GM13977 (cell line): ENCODE measurements around the gene SPR.
"Not testable (repeated sequence)": the region's sequence is repeated elsewhere in the genome, so short reads cannot be mapped to it uniquely, and the experiment has no call there.

Source experiments
- DNase-seq: peaks from one replicate; pipeline ENCODE4 v3.0.0; 2012; ENCODE audit warnings: low spot score
- in situ Hi-C: fragments of 300-500 bp; cut with MboI; formaldehyde crosslinking; loops from one replicate; pipeline ENCODE4 v1.12.0; 2022; ENCODE audit warnings: low sequenced_read_pairs, low pct_unique_long_range_greater_than_20kb, mixed read lengths, inconsistent platforms; ENCODE audit not compliant: unreplicated experiment
- TF ChIP-seq, protein P1 (sequence below): IDR thresholded peaks from 2 replicates; pipeline ENCODE4 v1.5.1; 2012; ENCODE audit warnings: mild to moderate bottlenecking, control low read depth; ENCODE audit not compliant: insufficient read depth; ENCODE audit errors: extremely low read depth, missing control alignments

The SPR gene

GRCh38 chr2:72901426-72901825, 14.2 kb downstream of the SPR start:
- in situ Hi-C loops, result no loop called here
- TF ChIP-seq, protein P1, sequence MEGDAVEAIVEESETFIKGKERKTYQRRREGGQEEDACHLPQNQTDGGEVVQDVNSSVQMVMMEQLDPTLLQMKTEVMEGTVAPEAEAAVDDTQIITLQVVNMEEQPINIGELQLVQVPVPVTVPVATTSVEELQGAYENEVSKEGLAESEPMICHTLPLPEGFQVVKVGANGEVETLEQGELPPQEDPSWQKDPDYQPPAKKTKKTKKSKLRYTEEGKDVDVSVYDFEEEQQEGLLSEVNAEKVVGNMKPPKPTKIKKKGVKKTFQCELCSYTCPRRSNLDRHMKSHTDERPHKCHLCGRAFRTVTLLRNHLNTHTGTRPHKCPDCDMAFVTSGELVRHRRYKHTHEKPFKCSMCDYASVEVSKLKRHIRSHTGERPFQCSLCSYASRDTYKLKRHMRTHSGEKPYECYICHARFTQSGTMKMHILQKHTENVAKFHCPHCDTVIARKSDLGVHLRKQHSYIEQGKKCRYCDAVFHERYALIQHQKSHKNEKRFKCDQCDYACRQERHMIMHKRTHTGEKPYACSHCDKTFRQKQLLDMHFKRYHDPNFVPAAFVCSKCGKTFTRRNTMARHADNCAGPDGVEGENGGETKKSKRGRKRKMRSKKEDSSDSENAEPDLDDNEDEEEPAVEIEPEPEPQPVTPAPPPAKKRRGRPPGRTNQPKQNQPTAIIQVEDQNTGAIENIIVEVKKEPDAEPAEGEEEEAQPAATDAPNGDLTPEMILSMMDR, result no peak
- DNase-seq, result no peak

DNA sequence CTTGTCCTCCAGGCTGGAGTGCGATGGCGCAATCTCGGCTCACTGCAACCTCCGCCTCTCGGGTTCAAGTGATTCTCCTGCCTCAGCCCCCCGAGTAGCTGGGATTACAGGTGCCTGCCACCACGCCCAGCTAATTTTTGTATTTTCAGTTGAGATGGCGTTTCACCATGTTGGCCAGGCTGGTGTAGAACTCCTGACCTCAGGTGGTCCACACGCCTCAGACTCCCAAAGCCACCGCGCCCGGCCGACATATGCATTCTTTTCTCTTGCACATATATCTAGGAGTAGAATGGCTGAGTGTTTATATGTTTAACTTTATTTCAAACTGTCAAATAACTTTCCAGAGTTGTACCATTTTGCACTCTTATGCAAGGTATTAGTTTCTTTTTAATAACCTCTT, 20.2 kb downstream of the SPR start:
- DNase-seq, in situ Hi-C loops: not testable (repeated sequence)

DNA sequence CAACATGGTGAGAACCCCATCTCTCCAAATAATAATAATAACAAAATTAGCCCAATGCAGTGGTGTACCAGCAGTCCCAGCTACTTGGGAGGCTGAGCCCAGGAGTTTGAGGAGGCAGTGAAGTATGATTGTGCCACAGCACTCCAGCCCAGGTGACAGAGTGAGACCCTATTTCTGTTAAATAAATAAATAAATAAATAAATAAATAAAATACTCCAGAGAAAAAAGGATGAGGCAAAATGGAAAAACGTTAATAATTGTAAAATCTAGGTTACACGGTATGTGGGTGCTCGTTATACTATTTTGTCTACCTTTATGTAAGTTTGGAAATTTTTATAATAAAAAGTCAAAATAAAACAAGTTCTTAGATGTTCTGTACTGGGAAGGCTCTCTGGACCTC, 21.5 kb downstream of the SPR start:
- in situ Hi-C loops, result no loop called here
- TF ChIP-seq, protein P1, result no peak
- DNase-seq, result no peak

DNA sequence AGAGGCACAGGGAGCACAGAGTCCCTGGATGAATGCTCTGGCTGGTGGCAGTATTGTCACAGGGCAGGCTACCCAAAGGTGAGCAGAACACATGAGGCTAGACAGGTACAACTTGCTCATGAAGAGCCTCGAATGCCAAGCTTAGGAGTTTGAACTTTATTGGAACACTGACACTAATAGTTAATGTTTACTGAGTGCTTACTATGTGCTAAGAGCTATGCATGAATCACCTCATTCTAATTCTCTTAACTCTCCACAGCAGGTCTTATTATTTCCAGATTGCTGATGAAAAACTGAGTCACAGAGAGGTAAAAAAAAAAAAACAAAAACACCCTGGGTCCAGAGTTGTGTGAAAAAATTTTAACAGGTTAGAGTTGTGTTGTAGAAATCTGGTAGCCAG, 24.0 kb downstream of the SPR start:
- TF ChIP-seq, protein P1, result no peak
- in situ Hi-C loops, result no loop called here
- DNase-seq, result no peak

DNA sequence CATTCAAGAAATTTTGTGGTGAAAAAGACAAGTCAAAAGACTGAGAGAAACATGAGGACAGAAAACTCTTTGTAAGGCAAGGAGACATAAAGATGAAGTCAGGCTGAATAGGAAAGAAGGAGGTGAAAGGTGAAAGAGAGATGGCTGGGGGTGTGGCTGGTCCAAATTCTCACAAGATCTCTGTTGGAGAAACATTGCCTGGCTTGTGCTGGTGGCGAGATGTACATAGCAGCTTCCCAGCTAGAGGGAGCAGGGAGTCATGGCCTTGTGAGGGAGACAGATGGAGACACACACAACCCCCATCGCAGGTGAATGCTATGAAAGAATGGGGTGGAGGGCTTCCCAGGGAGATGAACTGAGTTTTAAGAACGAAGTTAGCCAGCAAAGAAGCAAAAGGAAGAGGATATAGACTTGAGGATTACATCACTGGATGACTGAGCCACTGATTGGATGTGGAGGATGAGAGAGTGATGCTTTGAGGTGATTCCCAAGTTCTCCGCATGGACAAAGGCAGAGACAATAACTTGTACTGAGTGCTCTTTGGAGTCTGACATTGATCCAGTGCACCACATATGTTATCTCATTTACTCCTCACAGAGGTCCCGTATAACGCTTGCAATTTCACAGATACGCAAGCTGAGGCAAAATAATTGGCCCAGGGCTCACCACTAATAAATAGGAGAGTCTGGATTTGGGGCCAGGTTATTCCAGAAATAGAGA, 26.4 kb downstream of the SPR start:
- in situ Hi-C loops, result no loop called here
- no peak for DNase-seq
- TF ChIP-seq, protein P1, result no peak

DNA sequence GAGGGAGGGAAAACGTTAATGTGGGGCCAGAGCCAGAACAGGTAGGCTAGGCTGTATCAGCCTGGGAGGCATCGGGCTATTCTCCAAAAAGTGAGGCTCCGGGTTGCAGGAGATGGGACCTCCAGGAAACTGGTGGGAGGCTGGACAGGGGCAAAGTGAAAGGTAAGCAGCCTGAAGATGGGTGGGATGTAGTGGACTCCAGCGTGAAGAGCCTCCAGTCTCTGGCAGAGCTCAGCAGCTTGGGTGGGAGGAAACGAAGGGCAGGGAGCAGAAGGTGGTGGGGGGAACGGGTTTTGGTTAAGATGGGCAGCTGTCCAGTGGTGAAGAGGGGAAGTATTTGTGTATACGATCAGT, 27.0 kb downstream of the SPR start:
- DNase-seq, result no peak
- in situ Hi-C loops, result no loop called here
- TF ChIP-seq, protein P1, result no peak

GRCh38 chr2:72914589-72915319, 27.5 kb downstream of the SPR start:
- DNase-seq, result no peak
- in situ Hi-C loops, result no loop called here
- TF ChIP-seq, protein P1, result no peak
